CD4-positive, alpha-beta memory T cell (primary cell): ENCODE measurements around the gene LDLRAD4. TPM values are rescaled to one million over a fixed set of nuclear protein-coding genes. Genes with fewer than 3 reads are reported as not detected.

ENCODE experiments used
- CTCF ChIA-PET: fragments of 350-600 bp; sonication (Branson Sonifier 250); formaldehyde crosslinking; loops from one replicate; lab custom pipeline; 2021; ENCODE audit warnings: inconsistent platforms; ENCODE audit not compliant: partially characterized antibody; lab: Charles Lee
- POLR2A ChIA-PET: fragments of 350-600 bp; sonication (Branson Sonifier 250); formaldehyde crosslinking; loops from one replicate; lab custom pipeline; 2021; ENCODE audit not compliant: partially characterized antibody; lab: Charles Lee
- DNase-seq, 5 donors: peaks; one replicate each; pipeline versions ENCODE4 v3.0.0 to v3.0.0-alpha.2; 2020 to 2022; ENCODE audit warnings: mixed read lengths in 1 of 5
- H3K27ac ChIP-seq: one replicate; pipeline ENCODE4 v1.7.0; 2013; ENCODE audit warnings: low read depth, low read length
- H3K27me3 ChIP-seq: 2 replicates; pipeline ENCODE4 v1.7.0; 2013; ENCODE audit warnings: mild to moderate bottlenecking, low read length, moderate library complexity; ENCODE audit not compliant: insufficient read depth
- H3K36me3 ChIP-seq: 2 replicates; pipeline ENCODE4 v1.7.0; 2013; ENCODE audit warnings: mild to moderate bottlenecking, low read length, moderate library complexity; ENCODE audit not compliant: insufficient read depth
- H3K4me1 ChIP-seq: 2 replicates; pipeline ENCODE4 v1.7.0; 2013; ENCODE audit warnings: mild to moderate bottlenecking, low read length, moderate library complexity; ENCODE audit not compliant: insufficient read depth
- H3K4me3 ChIP-seq, 2 donors: one replicate each; pipeline ENCODE4 v1.7.0; 2013; ENCODE audit warnings: low read length in 2 of 2, mild to moderate bottlenecking in 1 of 2
- H3K9me3 ChIP-seq, 2 donors: one replicate each; pipeline ENCODE4 v1.7.0; 2013; ENCODE audit warnings: low read length in 2 of 2, control low read depth in 1 of 2; ENCODE audit not compliant: control insufficient read depth in 1 of 2
- H3K27ac Mint-ChIP-seq, 7 donors: one replicate each; pipeline ENCODE4 v1.8.0; 2020 to 2021; ENCODE audit warnings: mixed read lengths in 7 of 7, mild to moderate bottlenecking in 6 of 7, inconsistent platforms in 3 of 7, moderate library complexity in 3 of 7
- H3K27me3 Mint-ChIP-seq, 2 donors: one replicate each; pipeline ENCODE4 v1.8.0; 2020 to 2021; ENCODE audit warnings: mixed read lengths in 2 of 2
- H3K36me3 Mint-ChIP-seq, 2 donors: one replicate each; pipeline ENCODE4 v1.8.0; 2020 to 2021; ENCODE audit warnings: mixed read lengths in 2 of 2, inconsistent platforms in 1 of 2, mild to moderate bottlenecking in 1 of 2
- H3K4me1 Mint-ChIP-seq, 4 donors: one replicate each; pipeline ENCODE4 v1.8.0; 2020 to 2021; ENCODE audit warnings: mixed read lengths in 4 of 4, mild to moderate bottlenecking in 1 of 4
- H3K4me3 Mint-ChIP-seq, 8 donors: one replicate each; pipeline ENCODE4 v1.8.0; 2020 to 2021; ENCODE audit warnings: mixed read lengths in 8 of 8, mild to moderate bottlenecking in 7 of 8, moderate library complexity in 6 of 8, inconsistent platforms in 3 of 8
- H3K9me3 Mint-ChIP-seq, 8 donors: one replicate each; pipeline ENCODE4 v1.8.0; 2020 to 2021; ENCODE audit warnings: mixed read lengths in 8 of 8, mild to moderate bottlenecking in 5 of 8, inconsistent platforms in 3 of 8, moderate library complexity in 1 of 8
- intact Hi-C: fragments of 100-400 bp; cut with micrococcal nuclease; formaldehyde crosslinking; loops from one replicate; pipeline ENCODE4 v1.15.1; 2023
- polyA plus RNA-seq, 2 donors: library from polyadenylated mRNA; unstranded; fragments of 300-500 nt; fragmentation: Illumina TruSeq; gene quantifications; one replicate each; pipeline ENCODE4 v1.2.3, GENCODE V29; 2021
- total RNA-seq, 2 experiments: library from RNA; stranded (reverse); gene quantifications; one replicate each; pipeline ENCODE4 v1.2.3, GENCODE V29; 2021

The LDLRAD4 gene
- total and polyA plus RNA-seq, 4 experiments from 2014 or later, result 17.4 to 63.0 (median 36.6) TPM

GRCh38 chr18:13353084-13353823, 134.7 kb downstream of the LDLRAD4 start:
- Mint-ChIP-seq H3K27ac (peak overlapping the region; percentile 14 to 91 (median 86)), H3K9me3 (peaks cover 0 to 20% (median 5%) of the 10 kb centered on the region in 8 donors), H3K36me3 (peaks cover 7 to 15% of the 10 kb centered on the region in 2 donors), H3K4me1 (peaks cover 9 to 15% (median 13%) of the 10 kb centered on the region in 4 donors), H3K27me3 (peaks cover 0 to 2% of the 10 kb centered on the region in 2 donors), H3K4me3 (peak overlapping the region in 3 of 8 donors; percentile 29 to 56 (median 35))
- no peak overlapping the region for H3K4me3 ChIP-seq
- no peaks in the 10 kb centered on the region for H3K36me3 ChIP-seq
- no peak overlapping the region for H3K27ac ChIP-seq
- DNase-seq, result peak in 3 of 5 donors; percentile 4 to 10 (median 9)
- POLR2A ChIA-PET, result interaction anchor here (0.7 to 1.7 kb wide), 5 partner anchors 20 to 134 kb away, joined by 3 to 8 read pairs (median 3); no protein-coding TSS in a partner anchor
- no peaks in the 10 kb centered on the region for H3K9me3 ChIP-seq
- H3K4me1 ChIP-seq, result peaks cover 13% of the 10 kb centered on the region
- no peaks in the 10 kb centered on the region for H3K27me3 ChIP-seq
- intact Hi-C loops, result no loop called here
- CTCF ChIA-PET, result interaction anchor here (1.0 to 2.3 kb wide), 5 partner anchors 20 to 137 kb away, joined by 3 to 7 read pairs (median 3); no protein-coding TSS in a partner anchor

GRCh38 chr18:13354402-13354801, 135.8 kb downstream of the LDLRAD4 start:
- Mint-ChIP-seq H3K27ac (no peak overlapping the region), H3K4me1 (peaks cover 11 to 16% (median 14%) of the 10 kb centered on the region in 4 donors), H3K27me3 (peaks cover 0 to 2% of the 10 kb centered on the region in 2 donors), H3K4me3 (no peak overlapping the region), H3K36me3 (peaks cover 7 to 9% of the 10 kb centered on the region in 2 donors), H3K9me3 (peaks cover 0 to 15% (median 4%) of the 10 kb centered on the region in 8 donors)
- CTCF ChIA-PET, result interaction anchor here (1.7 to 2.3 kb wide), 2 partner anchors 19 to 138 kb away, joined by 4 to 7 read pairs; no protein-coding TSS in a partner anchor
- Histone ChIP-seq H3K4me1 (peaks cover 13% of the 10 kb centered on the region), H3K27me3 (no peaks in the 10 kb centered on the region), H3K4me3 (no peak overlapping the region), H3K36me3 (no peaks in the 10 kb centered on the region), H3K27ac (no peak overlapping the region), H3K9me3 (no peaks in the 10 kb centered on the region)
- no peak for DNase-seq
- intact Hi-C loops, result no loop called here
- POLR2A ChIA-PET, result interaction anchor here (1.6 to 1.8 kb wide), 3 partner anchors 11 to 29 kb away, joined by 4 to 8 read pairs (median 4); no protein-coding TSS in a partner anchor

GRCh38 chr18:13356032-13356431, 137.5 kb downstream of the LDLRAD4 start:
- Mint-ChIP-seq H3K4me1 (peaks cover 11 to 16% (median 14%) of the 10 kb centered on the region in 4 donors), H3K36me3 (peaks cover 0 to 2% of the 10 kb centered on the region in 2 donors), H3K27ac (no peak overlapping the region), H3K4me3 (no peak overlapping the region), H3K9me3 (peaks cover 0 to 5% (median 0%) of the 10 kb centered on the region in 8 donors), H3K27me3 (no peaks in the 10 kb centered on the region)
- intact Hi-C loops, result no loop called here
- Histone ChIP-seq H3K4me3 (no peak overlapping the region), H3K36me3 (no peaks in the 10 kb centered on the region), H3K9me3 (no peaks in the 10 kb centered on the region), H3K27me3 (no peaks in the 10 kb centered on the region), H3K4me1 (peaks cover 13% of the 10 kb centered on the region), H3K27ac (no peak overlapping the region)
- DNase-seq, result no peak
- POLR2A ChIA-PET, result no interaction called here
- CTCF ChIA-PET, result no interaction called here

- Mint-ChIP-seq H3K4me3 (no peak overlapping the region), H3K27ac (peak overlapping the region in 1 of 7 donors; percentile 13), H3K9me3 (peaks cover 0 to 2% (median 0%) of the 10 kb centered on the region in 8 donors), H3K4me1 (peaks cover 11 to 19% (median 14%) of the 10 kb centered on the region in 4 donors), H3K36me3 (no peaks in the 10 kb centered on the region), H3K27me3 (no peaks in the 10 kb centered on the region)
- Histone ChIP-seq H3K36me3 (no peaks in the 10 kb centered on the region), H3K4me3 (no peak overlapping the region), H3K9me3 (no peaks in the 10 kb centered on the region), H3K27me3 (no peaks in the 10 kb centered on the region), H3K4me1 (peaks cover 13% of the 10 kb centered on the region), H3K27ac (no peak overlapping the region)
- no peak for DNase-seq
- POLR2A ChIA-PET, result no interaction called here
- CTCF ChIA-PET, result interaction anchor here (0.9 kb wide), 1 partner anchor 12 kb away, joined by 3 read pairs; no protein-coding TSS in a partner anchor
- intact Hi-C loops, result no loop called here
Measured at GRCh38 chr18:13357289-13357688, 138.7 kb downstream of the LDLRAD4 start.

- no peaks in the 10 kb centered on the region for H3K27me3 ChIP-seq
- DNase-seq, result no peak
- Mint-ChIP-seq H3K9me3 (peaks cover 0 to 3% (median 0%) of the 10 kb centered on the region in 8 donors), H3K4me1 (peaks cover 0 to 11% (median 1%) of the 10 kb centered on the region in 4 donors), H3K4me3 (no peak overlapping the region), H3K36me3 (no peaks in the 10 kb centered on the region), H3K27ac (peak overlapping the region in 2 of 7 donors; percentile 42 to 47), H3K27me3 (no peaks in the 10 kb centered on the region)
- H3K4me1 ChIP-seq, result no peaks in the 10 kb centered on the region
- CTCF ChIA-PET, result no interaction called here
- POLR2A ChIA-PET, result no interaction called here
- no peaks in the 10 kb centered on the region for H3K36me3 ChIP-seq
- H3K4me3 ChIP-seq, result no peak overlapping the region
- no peaks in the 10 kb centered on the region for H3K9me3 ChIP-seq
- H3K27ac ChIP-seq, result no peak overlapping the region
- intact Hi-C loops, result no loop called here
Measured at GRCh38 chr18:13359210-13359609, 140.7 kb downstream of the LDLRAD4 start.

GRCh38 chr18:13361431-13361830, 142.9 kb downstream of the LDLRAD4 start:
- no peaks in the 10 kb centered on the region for H3K27me3 Mint-ChIP-seq
- ChIA-PET CTCF (no interaction called here), POLR2A (interaction anchor here (1.1 kb wide), 1 partner anchor 14 kb away, joined by 3 read pairs; no protein-coding TSS in a partner anchor)
- H3K36me3 Mint-ChIP-seq, result no peaks in the 10 kb centered on the region
- no peak for DNase-seq
- H3K36me3 ChIP-seq, result no peaks in the 10 kb centered on the region
- peaks cover 0 to 10% (median 1%) of the 10 kb centered on the region in 4 donors for H3K4me1 Mint-ChIP-seq
- no peak overlapping the region for H3K4me3 ChIP-seq
- H3K27me3 ChIP-seq, result no peaks in the 10 kb centered on the region
- no peaks in the 10 kb centered on the region for H3K9me3 ChIP-seq
- H3K4me1 ChIP-seq, result no peaks in the 10 kb centered on the region
- peaks cover 0 to 3% (median 0%) of the 10 kb centered on the region in 8 donors for H3K9me3 Mint-ChIP-seq
- no peak overlapping the region for H3K27ac Mint-ChIP-seq
- intact Hi-C loops, result no loop called here
- H3K4me3 Mint-ChIP-seq, result no peak overlapping the region
- H3K27ac ChIP-seq, result no peak overlapping the region

GRCh38 chr18:13362051-13362450, 143.5 kb downstream of the LDLRAD4 start:
- H3K4me1 Mint-ChIP-seq, result peaks cover 0 to 10% (median 1%) of the 10 kb centered on the region in 4 donors
- Histone ChIP-seq H3K9me3 (no peaks in the 10 kb centered on the region), H3K4me3 (no peak overlapping the region), H3K36me3 (no peaks in the 10 kb centered on the region), H3K27me3 (no peaks in the 10 kb centered on the region), H3K4me1 (no peaks in the 10 kb centered on the region), H3K27ac (no peak overlapping the region)
- no peaks in the 10 kb centered on the region for H3K36me3 Mint-ChIP-seq
- H3K9me3 Mint-ChIP-seq, result peaks cover 0 to 3% (median 0%) of the 10 kb centered on the region in 8 donors
- intact Hi-C loops, result no loop called here
- CTCF ChIA-PET, result interaction anchor here (1.3 kb wide), 1 partner anchor 11 kb away, joined by 4 read pairs; no protein-coding TSS in a partner anchor
- POLR2A ChIA-PET, result interaction anchor here (1.1 kb wide), 1 partner anchor 13 kb away, joined by 3 read pairs; no protein-coding TSS in a partner anchor
- H3K27me3 Mint-ChIP-seq, result no peaks in the 10 kb centered on the region
- H3K4me3 Mint-ChIP-seq, result no peak overlapping the region
- peak overlapping the region in 1 of 7 donors; percentile 35 for H3K27ac Mint-ChIP-seq
- no peak for DNase-seq
